DOHH2 (cell line): ENCODE data around the gene FAM120C.

ENCODE experiments used
- H3F3A ChIP-seq: fragments of 200-600 bp; sonication (generic), shearing (Covaris generic); 2 replicates; pipeline ENCODE4 v1.6.0; 2016; ENCODE audit warnings: antibody characterized with exemption, mild to moderate bottlenecking; ENCODE audit not compliant: control insufficient read depth, insufficient read depth
- H3K27ac ChIP-seq: fragments of 200-600 bp; sonication (generic); 2 replicates; pipeline ENCODE4 v1.5.1; 2014; ENCODE audit warnings: low read depth, mild to moderate bottlenecking, low read length, moderate library complexity
- H3K27me3 ChIP-seq: fragments of 200-600 bp; sonication (generic); 2 replicates; pipeline ENCODE4 v1.6.1; 2014; ENCODE audit warnings: mild to moderate bottlenecking, low read length, mixed read lengths; ENCODE audit not compliant: control insufficient read depth
- H3K36me3 ChIP-seq: fragments of 200-600 bp; sonication (generic); 2 replicates; pipeline ENCODE4 v1.6.1; 2014; ENCODE audit warnings: mild to moderate bottlenecking, low read length, moderate library complexity, mixed read lengths; ENCODE audit not compliant: control insufficient read depth
- H3K4me1 ChIP-seq: fragments of 200-600 bp; sonication (generic); 2 replicates; pipeline ENCODE4 v1.6.1; 2014; ENCODE audit warnings: mild to moderate bottlenecking, low read length, mixed read lengths; ENCODE audit not compliant: control insufficient read depth
- H3K4me2 ChIP-seq: fragments of 200-600 bp; sonication (generic); 2 replicates; pipeline ENCODE4 v1.6.0; 2014; ENCODE audit warnings: mild to moderate bottlenecking, low read length, moderate library complexity
- H3K4me3 ChIP-seq: fragments of 200-600 bp; sonication (generic); 2 replicates; pipeline ENCODE4 v1.5.1; 2014; ENCODE audit warnings: mild to moderate bottlenecking, low read length, mixed read lengths
- H3K79me2 ChIP-seq: fragments of 200-600 bp; sonication (generic); 2 replicates; pipeline ENCODE4 v1.6.1; 2014; ENCODE audit warnings: mild to moderate bottlenecking, low read length, mixed read lengths; ENCODE audit not compliant: control insufficient read depth
- H3K9me2 ChIP-seq: fragments of 200-600 bp; sonication (generic); replicated peaks from 2 replicates; pipeline ENCODE4 v1.6.1; 2014; ENCODE audit warnings: mild to moderate bottlenecking, low read length, mixed read lengths; ENCODE audit not compliant: control insufficient read depth
- H3K9me3 ChIP-seq: fragments of 200-600 bp; sonication (generic); 2 replicates; pipeline ENCODE4 v1.6.1; 2014; ENCODE audit warnings: antibody characterized with exemption, low read length, mixed read lengths; ENCODE audit not compliant: control insufficient read depth, insufficient read depth
- H4K20me1 ChIP-seq: fragments of 200-600 bp; sonication (generic); 2 replicates; pipeline ENCODE4 v1.6.0; 2014; ENCODE audit warnings: low read depth, mild to moderate bottlenecking, antibody characterized with exemption, low read length, moderate library complexity; ENCODE audit not compliant: control insufficient read depth, insufficient read depth
- EZH2phosphoT487 ChIP-seq: fragments of 200-600 bp; sonication (generic); IDR thresholded peaks from 2 replicates; pipeline ENCODE4 v1.6.1; 2017; ENCODE audit warnings: borderline replicate concordance, mild to moderate bottlenecking, antibody characterized with exemption, low read length, moderate library complexity, mixed read lengths
- TF ChIP-seq, protein P1 (sequence below): fragments of 200-600 bp; sonication (generic); IDR thresholded peaks from one replicate; pipeline ENCODE4 v1.5.1; 2014; ENCODE audit warnings: antibody characterized with exemption, mild to moderate bottlenecking, low read depth, low read length; ENCODE audit not compliant: poor library complexity, severe bottlenecking

The FAM120C gene

DNA sequence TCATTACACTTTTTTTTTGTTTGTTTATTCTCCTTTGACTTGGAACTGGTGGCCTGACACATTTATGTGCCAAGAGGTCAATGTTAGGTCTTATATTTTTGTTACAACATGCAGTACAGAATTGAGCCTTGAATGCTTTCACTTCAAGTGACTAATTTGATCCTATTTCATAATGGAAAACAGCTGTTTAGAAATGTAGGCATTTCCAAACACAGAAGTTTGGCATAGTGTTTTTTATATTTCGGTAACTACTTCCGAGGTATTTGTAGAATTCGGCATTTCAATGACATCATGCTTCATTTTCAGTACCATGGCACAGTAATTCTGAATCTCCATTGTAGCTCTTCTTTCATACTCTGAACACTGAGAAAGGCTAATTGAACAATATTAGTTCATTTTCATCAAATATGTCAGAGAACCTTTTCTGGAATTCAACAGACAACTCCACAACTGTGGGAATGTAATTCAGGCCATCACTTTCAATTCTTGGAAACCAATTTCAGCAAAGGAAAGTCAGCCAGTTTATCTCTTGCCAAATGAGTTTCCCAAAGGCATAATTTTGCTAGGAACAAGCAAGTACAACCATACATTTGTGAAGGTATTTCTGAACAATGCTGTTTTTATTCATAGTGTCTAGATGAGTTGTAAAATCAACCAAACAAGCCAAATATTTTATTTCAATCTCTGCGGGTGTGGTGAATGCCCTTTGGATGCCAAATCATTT lies 11.4 kb downstream of the FAM120C start:
- no peaks in the 10 kb centered on the region for H3K9me2 ChIP-seq
- H3K36me3 ChIP-seq = peaks cover 36% of the 10 kb centered on the region
- H3K27ac ChIP-seq = no peak overlapping the region
- H3K4me2 ChIP-seq = no peak overlapping the region
- H3K4me1 ChIP-seq = no peaks in the 10 kb centered on the region
- peaks cover 39% of the 10 kb centered on the region for H3K79me2 ChIP-seq
- no peaks in the 10 kb centered on the region for H3K9me3 ChIP-seq
- no peaks in the 10 kb centered on the region for H3K27me3 ChIP-seq
- TF ChIP-seq, protein P1, sequence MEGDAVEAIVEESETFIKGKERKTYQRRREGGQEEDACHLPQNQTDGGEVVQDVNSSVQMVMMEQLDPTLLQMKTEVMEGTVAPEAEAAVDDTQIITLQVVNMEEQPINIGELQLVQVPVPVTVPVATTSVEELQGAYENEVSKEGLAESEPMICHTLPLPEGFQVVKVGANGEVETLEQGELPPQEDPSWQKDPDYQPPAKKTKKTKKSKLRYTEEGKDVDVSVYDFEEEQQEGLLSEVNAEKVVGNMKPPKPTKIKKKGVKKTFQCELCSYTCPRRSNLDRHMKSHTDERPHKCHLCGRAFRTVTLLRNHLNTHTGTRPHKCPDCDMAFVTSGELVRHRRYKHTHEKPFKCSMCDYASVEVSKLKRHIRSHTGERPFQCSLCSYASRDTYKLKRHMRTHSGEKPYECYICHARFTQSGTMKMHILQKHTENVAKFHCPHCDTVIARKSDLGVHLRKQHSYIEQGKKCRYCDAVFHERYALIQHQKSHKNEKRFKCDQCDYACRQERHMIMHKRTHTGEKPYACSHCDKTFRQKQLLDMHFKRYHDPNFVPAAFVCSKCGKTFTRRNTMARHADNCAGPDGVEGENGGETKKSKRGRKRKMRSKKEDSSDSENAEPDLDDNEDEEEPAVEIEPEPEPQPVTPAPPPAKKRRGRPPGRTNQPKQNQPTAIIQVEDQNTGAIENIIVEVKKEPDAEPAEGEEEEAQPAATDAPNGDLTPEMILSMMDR = no peak
- no peak for TF ChIP-seq EZH2phosphoT487
- no peaks in the 10 kb centered on the region for H4K20me1 ChIP-seq
- H3F3A ChIP-seq = no peaks in the 10 kb centered on the region
- H3K4me3 ChIP-seq = no peak overlapping the region

DNA sequence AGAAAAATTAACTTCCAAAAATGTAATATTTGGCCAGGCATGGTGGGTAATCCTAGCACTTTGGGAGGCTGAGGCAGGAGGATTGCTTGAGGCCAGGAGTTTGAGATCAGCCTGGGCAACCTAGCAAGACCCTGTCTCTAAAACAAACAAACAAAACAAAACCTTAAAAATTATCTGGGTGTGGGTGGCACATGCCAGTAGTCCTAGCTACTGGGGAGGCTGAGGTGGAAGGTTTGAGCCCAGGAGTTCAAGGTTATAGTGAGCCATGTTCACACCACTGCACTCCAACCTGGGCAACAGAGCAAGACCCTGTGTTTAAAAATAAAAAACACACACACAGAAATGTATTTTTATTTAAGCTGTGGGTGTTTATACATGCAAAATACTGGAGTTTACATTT lies 12.0 kb downstream of the FAM120C start:
- no peak for TF ChIP-seq EZH2phosphoT487
- TF ChIP-seq, protein P1 = no peak
- Histone ChIP-seq H4K20me1 (no peaks in the 10 kb centered on the region), H3K4me2 (no peak overlapping the region), H3K79me2 (peaks cover 35% of the 10 kb centered on the region), H3K4me3 (no peak overlapping the region), H3K27ac (no peak overlapping the region), H3F3A (no peaks in the 10 kb centered on the region), H3K36me3 (peaks cover 33% of the 10 kb centered on the region), H3K9me2 (no peaks in the 10 kb centered on the region), H3K4me1 (no peaks in the 10 kb centered on the region), H3K9me3 (no peaks in the 10 kb centered on the region), H3K27me3 (no peaks in the 10 kb centered on the region)

DNA sequence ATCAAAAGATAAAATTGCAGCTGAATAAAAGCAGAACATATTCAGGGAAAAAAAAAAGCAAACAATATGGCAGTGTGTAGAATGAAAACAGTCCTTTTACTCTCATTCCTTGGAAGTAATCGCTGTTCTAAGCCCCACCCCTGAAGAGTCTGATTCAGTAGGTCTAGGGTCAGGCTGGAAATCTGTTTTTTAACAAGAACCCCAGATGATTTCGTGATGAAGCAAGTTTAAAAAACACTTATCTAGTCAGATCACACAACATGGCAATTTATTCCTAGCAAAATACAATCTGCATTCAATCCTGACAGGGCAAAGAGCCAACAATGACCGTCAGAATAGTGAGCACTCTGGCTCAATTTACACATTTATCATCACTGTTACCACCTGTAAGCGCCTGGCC lies 16.1 kb downstream of the FAM120C start:
- Histone ChIP-seq H3K4me3 (no peak overlapping the region), H3K79me2 (peaks cover 15% of the 10 kb centered on the region), H3K4me1 (no peaks in the 10 kb centered on the region), H3K9me2 (no peaks in the 10 kb centered on the region), H3K27me3 (no peaks in the 10 kb centered on the region), H3K4me2 (no peak overlapping the region), H3K27ac (no peak overlapping the region), H3K9me3 (no peaks in the 10 kb centered on the region), H4K20me1 (no peaks in the 10 kb centered on the region), H3K36me3 (peaks cover 4% of the 10 kb centered on the region), H3F3A (no peaks in the 10 kb centered on the region)
- TF ChIP-seq, protein P1 = no peak
- no peak for TF ChIP-seq EZH2phosphoT487
